HEK293 (cell line): ENCODE measurements around the gene MUC5B.
A peak's percentile ranks its signal among the peaks of the same experiment; 100 is the strongest.

Source experiments
- CTCF ChIA-PET: fragments of 350-600 bp; formaldehyde crosslinking; extraction: SDS; loops from one replicate; lab custom pipeline; 2021; ENCODE audit warnings: antibody characterized with exemption; lab: Yijun Ruan, JAX
- POLR2A ChIA-PET: fragments of 300-600 bp; formaldehyde crosslinking; extraction: SDS; loops from one replicate; lab custom pipeline; 2020; ENCODE audit warnings: antibody characterized with exemption, inconsistent platforms; lab: Yijun Ruan, JAX
- H3K27ac ChIP-seq: fragments of 200-500 bp; sonication (Bioruptor generic); 2 replicates; pipeline ENCODE4 v1.5.1; 2014; ENCODE audit warnings: low read depth, low read length, control low read depth, inconsistent platforms; ENCODE audit errors: extremely low read depth
- H3K36me3 ChIP-seq, 2 experiments: fragments of 200-500 bp in 1 of 2; sonication (Bioruptor generic) in 1 of 2; 1 replicate in 1 of 2; 2 replicates in 1 of 2; pipeline ENCODE4 v1.5.1; 2014 to 2017; ENCODE audit warnings: inconsistent platforms in 2 of 2, low read length in 2 of 2; ENCODE audit not compliant: control insufficient read depth in 2 of 2, insufficient read depth in 1 of 2
- H3K4me1 ChIP-seq: fragments of 200-500 bp; sonication (Bioruptor generic); 2 replicates; pipeline ENCODE4 v1.5.1; 2014; ENCODE audit warnings: mild to moderate bottlenecking, low read length, inconsistent platforms; ENCODE audit not compliant: control insufficient read depth, insufficient read depth
- H3K4me3 ChIP-seq: 2 replicates; pipeline ENCODE4 v1.5.1; 2011; ENCODE audit warnings: low read depth, mild to moderate bottlenecking, control low read depth, low read length, moderate library complexity
- H3K9me3 ChIP-seq: fragments of 200-500 bp; sonication (Bioruptor generic); 2 replicates; pipeline ENCODE4 v1.5.1; 2014; ENCODE audit warnings: low read depth, low read length, inconsistent platforms; ENCODE audit not compliant: control insufficient read depth, insufficient read depth
- ELK4 ChIP-seq: IDR thresholded peaks from 2 replicates; pipeline ENCODE4 v1.6.1; 2011; ENCODE audit warnings: mild to moderate bottlenecking, low read depth, low read length, borderline replicate concordance
- GLIS1 ChIP-seq: fragments of 450-650 bp; formaldehyde crosslinking; IDR thresholded peaks from 2 replicates; pipeline ENCODE4 v1.5.1; 2016; ENCODE audit warnings: missing biosample characterization, missing genetic modification characterization
- GLIS2 ChIP-seq: fragments of 450-650 bp; formaldehyde crosslinking; IDR thresholded peaks from 2 replicates; pipeline ENCODE4 v1.5.1; 2016; ENCODE audit warnings: missing biosample characterization, missing genetic modification characterization
- IKZF3 ChIP-seq: fragments of 450-650 bp; IDR thresholded peaks from 2 replicates; pipeline ENCODE4 v1.5.0; 2018; ENCODE audit warnings: missing biosample characterization, mild to moderate bottlenecking, missing genetic modification characterization, moderate library complexity
- KLF17 ChIP-seq: fragments of 450-650 bp; formaldehyde crosslinking; IDR thresholded peaks from 2 replicates; pipeline ENCODE4 v1.5.1; 2016; ENCODE audit warnings: missing biosample characterization, missing genetic modification characterization
- KLF7 ChIP-seq: fragments of 450-650 bp; formaldehyde crosslinking; IDR thresholded peaks from 2 replicates; pipeline ENCODE4 v1.5.1; 2016; ENCODE audit warnings: missing biosample characterization, missing genetic modification characterization, borderline replicate concordance
- SCRT1 ChIP-seq: fragments of 450-650 bp; formaldehyde crosslinking; IDR thresholded peaks from 2 replicates; pipeline ENCODE4 v1.5.1; 2016; ENCODE audit warnings: missing biosample characterization, missing genetic modification characterization, borderline replicate concordance
- YY2 ChIP-seq: fragments of 450-650 bp; formaldehyde crosslinking; IDR thresholded peaks from 2 replicates; pipeline ENCODE4 v1.5.1; 2016; ENCODE audit warnings: missing biosample characterization, missing genetic modification characterization
- ZBTB1 ChIP-seq: fragments of 450-650 bp; formaldehyde crosslinking; IDR thresholded peaks from 2 replicates; pipeline ENCODE4 v1.5.1; 2016; ENCODE audit warnings: missing biosample characterization, missing genetic modification characterization
- ZBTB48 ChIP-seq: fragments of 450-650 bp; formaldehyde crosslinking; IDR thresholded peaks from 2 replicates; pipeline ENCODE4 v1.5.1; 2016; ENCODE audit warnings: missing biosample characterization, missing genetic modification characterization
- ZEB2 ChIP-seq: fragments of 450-650 bp; formaldehyde crosslinking; IDR thresholded peaks from 2 replicates; pipeline ENCODE4 v1.5.1; 2016; ENCODE audit warnings: missing biosample characterization, missing genetic modification characterization
- ZFHX2 ChIP-seq: fragments of 450-650 bp; formaldehyde crosslinking; conservative IDR thresholded peaks from 2 replicates; pipeline ENCODE4 v1.5.1; 2016; ENCODE audit warnings: missing biosample characterization, missing genetic modification characterization
- ZFP37 ChIP-seq: fragments of 450-650 bp; formaldehyde crosslinking; IDR thresholded peaks from 2 replicates; pipeline ENCODE4 v1.5.1; 2016; ENCODE audit warnings: missing biosample characterization, missing genetic modification characterization
- ZIC2 ChIP-seq: fragments of 450-650 bp; formaldehyde crosslinking; IDR thresholded peaks from 2 replicates; pipeline ENCODE4 v1.5.1; 2016; ENCODE audit warnings: missing biosample characterization, missing genetic modification characterization
- ZNF214 ChIP-seq: fragments of 450-650 bp; formaldehyde crosslinking; IDR thresholded peaks from 2 replicates; pipeline ENCODE4 v1.5.1; 2017; ENCODE audit warnings: missing biosample characterization, mild to moderate bottlenecking, missing genetic modification characterization, borderline replicate concordance
- ZNF239 ChIP-seq: fragments of 450-650 bp; formaldehyde crosslinking; IDR thresholded peaks from 2 replicates; pipeline ENCODE4 v1.5.1; 2016; ENCODE audit warnings: missing biosample characterization, missing genetic modification characterization
- ZNF266 ChIP-seq: fragments of 450-650 bp; formaldehyde crosslinking; IDR thresholded peaks from 2 replicates; pipeline ENCODE4 v1.5.1; 2016; ENCODE audit warnings: missing biosample characterization, missing genetic modification characterization, low read depth
- ZNF394 ChIP-seq: fragments of 450-650 bp; formaldehyde crosslinking; IDR thresholded peaks from 2 replicates; pipeline ENCODE4 v1.5.1; 2016; ENCODE audit warnings: missing biosample characterization, missing genetic modification characterization, mild to moderate bottlenecking, moderate library complexity, borderline replicate concordance
- ZNF48 ChIP-seq: fragments of 450-650 bp; formaldehyde crosslinking; IDR thresholded peaks from 2 replicates; pipeline ENCODE4 v1.5.1; 2016; ENCODE audit warnings: missing biosample characterization, missing genetic modification characterization
- ZNF530 ChIP-seq: fragments of 450-650 bp; formaldehyde crosslinking; IDR thresholded peaks from 2 replicates; pipeline ENCODE4 v1.5.1; 2016; ENCODE audit warnings: low read depth, missing biosample characterization, missing genetic modification characterization
- ZNF585B ChIP-seq: fragments of 450-650 bp; formaldehyde crosslinking; IDR thresholded peaks from 2 replicates; pipeline ENCODE4 v1.5.1; 2016; ENCODE audit warnings: missing biosample characterization, missing genetic modification characterization
- ZNF600 ChIP-seq: fragments of 450-650 bp; formaldehyde crosslinking; IDR thresholded peaks from 2 replicates; pipeline ENCODE4 v1.5.1; 2016; ENCODE audit warnings: missing biosample characterization, missing genetic modification characterization
- ZNF645 ChIP-seq: fragments of 450-650 bp; formaldehyde crosslinking; IDR thresholded peaks from 2 replicates; pipeline ENCODE4; 2016; ENCODE audit warnings: missing biosample characterization, missing genetic modification characterization
- ZNF654 ChIP-seq: fragments of 450-650 bp; formaldehyde crosslinking; IDR thresholded peaks from 2 replicates; pipeline ENCODE4 v1.5.1; 2016; ENCODE audit warnings: low read depth, missing biosample characterization, missing genetic modification characterization
- ZNF660 ChIP-seq: fragments of 450-650 bp; IDR thresholded peaks from 2 replicates; pipeline ENCODE4 v1.5.1; 2018; ENCODE audit warnings: missing biosample characterization, mild to moderate bottlenecking, missing genetic modification characterization
- ZNF692 ChIP-seq: fragments of 450-650 bp; formaldehyde crosslinking; IDR thresholded peaks from 2 replicates; pipeline ENCODE4 v1.5.1; 2016; ENCODE audit warnings: missing biosample characterization, missing genetic modification characterization
- ZNF76 ChIP-seq: fragments of 450-650 bp; formaldehyde crosslinking; IDR thresholded peaks from 2 replicates; pipeline ENCODE4; 2016; ENCODE audit warnings: low read depth, missing biosample characterization, missing genetic modification characterization, borderline replicate concordance
- ZNF792 ChIP-seq: fragments of 450-650 bp; formaldehyde crosslinking; IDR thresholded peaks from 2 replicates; pipeline ENCODE4 v1.5.1; 2016; ENCODE audit warnings: missing biosample characterization, missing genetic modification characterization
- ZNF843 ChIP-seq: fragments of 450-650 bp; formaldehyde crosslinking; IDR thresholded peaks from 2 replicates; pipeline ENCODE4 v1.5.1; 2016; ENCODE audit warnings: missing biosample characterization, missing genetic modification characterization
- ZSCAN30 ChIP-seq: fragments of 450-650 bp; IDR thresholded peaks from 2 replicates; pipeline ENCODE4 v1.5.1; 2018; ENCODE audit warnings: missing biosample characterization, mild to moderate bottlenecking, missing genetic modification characterization, moderate library complexity

MUC5B gene

GRCh38 chr11:1202154-1202775 lies 20.6 kb upstream of the MUC5B start (continued):
- TF ChIP-seq ZFHX2 (tag by site-specific recombination) (peak; percentile 68), GLIS2 (tag by site-specific recombination) (peak; percentile 25; the same call in 1 of the 2 replicates), ZNF660 (tag by site-specific recombination) (no peak), ZFP37 (tag by site-specific recombination) (no peak), SCRT1 (no peak), GLIS1 (tag by site-specific recombination) (peak; percentile 23; the same call in 1 of the 2 replicates), ZNF76 (no peak), KLF17 (no peak), ZBTB48 (tag by site-specific recombination) (no peak), ZNF843 (tag by site-specific recombination) (no peak), ZNF239 (tag by site-specific recombination) (no peak), ZNF692 (tag by site-specific recombination) (no peak), ELK4 (no peak), KLF7 (tag by site-specific recombination) (no peak), ZNF600 (tag by site-specific recombination) (peak; percentile 71), ZNF530 (tag by site-specific recombination) (no peak), ZEB2 (tag by site-specific recombination) (no peak), YY2 (tag by site-specific recombination) (no peak), IKZF3 (0 out of 2 replicates have a peak, but pooled peaks have one; percentile 9), ZNF266 (tag by site-specific recombination) (no peak), ZNF645 (tag by site-specific recombination) (no peak), ZNF48 (tag by site-specific recombination) (no peak), ZNF214 (tag by site-specific recombination) (no peak)

GRCh38 chr11:1202776-1203504 lies 19.9 kb upstream of the MUC5B start:
- no peaks in the 10 kb centered on the region for H3K4me1 ChIP-seq
- CTCF ChIA-PET = interaction anchor here (0.6 to 1.3 kb wide), 4 partner anchors 9 to 372 kb away, joined by 3 to 5 read pairs (median 3); no protein-coding TSS in a partner anchor
- H3K36me3 ChIP-seq = no peaks in the 10 kb centered on the region
- POLR2A ChIA-PET = no interaction called here
- no peak overlapping the region for H3K4me3 ChIP-seq
- H3K27ac ChIP-seq = no peak overlapping the region
- H3K9me3 ChIP-seq = no peaks in the 10 kb centered on the region
- peak; percentile 45 for TF ChIP-seq GLIS1 (tag by site-specific recombination)
- TF ChIP-seq ZSCAN30 = peak; percentile 56; the same call in 1 of the 2 replicates
- TF ChIP-seq ZNF654 = peak; percentile 48
- TF ChIP-seq ZBTB1 (tag by site-specific recombination) = no peak
- TF ChIP-seq ZNF843 (tag by site-specific recombination) = no peak
- peak; percentile 65; the same call in 1 of the 2 replicates for TF ChIP-seq ZNF394 (tag by site-specific recombination)
- TF ChIP-seq ZNF792 (tag by site-specific recombination) = no peak
- TF ChIP-seq ZNF585B = no peak
- peak; percentile 8; the same call in 1 of the 2 replicates for TF ChIP-seq ZIC2
